HG02798 (cell line): ENCODE data around the gene ERN2.
A peak's percentile ranks its signal among the peaks of the same experiment; 100 is the strongest.

ENCODE experiments used
- ATAC-seq: cut with Tn5 transposase; IDR thresholded peaks from one replicate; pipeline ENCODE4 v1.9.1; 2021; ENCODE audit warnings: mild to moderate bottlenecking; ENCODE audit not compliant: unreplicated experiment, poor library complexity

Gene ERN2

DNA sequence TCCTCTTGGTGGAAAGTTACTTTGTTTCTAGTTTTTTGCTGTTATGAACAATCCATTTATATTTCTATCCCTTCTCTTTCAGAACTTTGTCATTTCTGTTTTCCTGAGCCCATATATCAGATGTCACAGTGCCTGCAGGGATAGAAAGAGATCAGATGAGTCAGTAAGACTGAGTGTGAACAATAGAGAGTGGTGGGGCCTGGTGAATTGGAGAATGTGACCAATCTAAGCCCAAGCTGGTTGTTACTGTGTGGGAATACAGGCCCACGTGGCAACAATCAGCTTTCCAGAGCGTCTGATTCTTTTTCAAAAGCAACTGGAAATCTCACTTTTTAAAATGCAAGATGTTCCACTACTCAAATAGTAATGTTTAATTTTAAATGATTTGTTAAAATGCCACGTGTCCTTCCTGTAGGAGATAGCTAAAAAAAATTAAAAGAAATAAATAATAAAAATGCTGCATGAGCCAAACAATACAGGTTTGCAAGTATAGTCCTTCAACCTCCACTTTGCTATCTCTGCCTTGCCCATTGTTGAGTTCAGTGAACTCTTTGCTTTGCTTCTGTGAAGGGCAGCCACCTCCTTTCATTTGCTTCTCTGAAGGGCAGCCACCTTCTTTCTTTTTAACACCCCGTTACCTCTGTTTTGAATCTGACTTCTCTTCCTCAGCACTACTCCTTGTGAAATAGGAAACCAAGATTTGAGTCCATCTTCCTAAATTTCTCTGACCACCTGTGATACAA, 62.2 kb downstream of the ERN2 start:
- no peak for ATAC-seq

- no peak for ATAC-seq
Observed at GRCh38 chr16:23642246-23642774, 70.7 kb downstream of the ERN2 start.

DNA sequence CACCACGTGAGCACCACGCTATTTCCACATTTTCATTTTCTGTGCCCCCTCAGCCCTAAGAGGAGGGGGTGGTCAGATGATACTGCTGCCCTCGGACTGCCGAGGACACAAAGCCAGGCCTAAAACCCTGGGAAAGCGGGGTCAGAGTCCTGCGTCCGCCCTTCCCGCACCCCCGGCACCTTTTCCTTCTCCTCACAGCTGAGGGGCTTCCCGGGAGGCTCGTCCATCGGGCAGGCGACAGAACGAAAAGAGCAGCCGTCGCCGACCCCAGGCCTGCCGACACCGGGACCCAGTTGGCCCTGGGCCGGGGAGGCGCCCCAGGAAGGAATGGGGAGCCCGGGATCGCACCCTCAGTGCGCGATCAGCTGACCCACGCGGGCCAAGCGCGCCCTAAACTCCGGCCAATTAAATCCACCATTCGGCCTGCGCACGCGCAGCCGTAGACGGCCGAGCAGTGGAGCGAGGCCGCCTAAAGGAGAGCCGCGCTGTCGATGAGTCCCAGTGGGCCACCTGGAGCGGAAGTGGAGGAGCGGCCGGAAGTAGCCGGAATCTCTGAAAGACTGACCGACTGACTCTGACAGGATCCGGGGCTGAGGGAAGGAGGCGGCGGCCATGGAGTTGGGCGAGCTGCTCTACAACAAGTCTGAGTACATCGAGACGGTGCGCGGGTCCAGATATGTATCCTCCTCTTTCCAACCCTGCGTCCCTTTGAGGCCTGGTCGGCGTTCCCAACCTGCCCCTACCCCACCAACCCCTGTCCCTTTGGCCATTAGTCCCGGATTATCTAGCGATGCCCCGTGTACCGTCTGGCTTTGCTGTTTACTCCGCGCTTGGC, 71.9 kb downstream of the ERN2 start, which contains the start of the genes DCTN5 and PALB2:
DCTN5 (plus strand) TSS at position 536 of the 835 bp plus-strand sequence; CDS start at position 613, 77 bp downstream.
PALB2 (minus strand) TSS at position 380 of the 835 bp plus-strand sequence; CDS start at position 227, 153 bp downstream.
- peak; percentile 99 for ATAC-seq

- no peak for ATAC-seq
Observed at GRCh38 chr16:23640615-23640930, 72.4 kb downstream of the ERN2 start.
